ENCODE results near the gene TSFM.
"Not testable (repeated sequence)": the region's sequence is repeated elsewhere in the genome, so short reads cannot be mapped to it uniquely, and the experiment has no call there.

TSFM gene

GRCh38 chr12:57772429-57773322 lies 9.9 kb upstream of the TSFM start, which contains the start of gene EEF1AKMT3:
Gene EEF1AKMT3, plus strand, starts transcription at chr12:57772614. Its CDS starts 111 bp downstream, at chr12:57772725.
- Histone ChIP-seq H3K4ac (ENCODE audit: low read length) (no peak within 1 kb of the TSS), H3K9me3 (replicated peaks in 1 of 2; ENCODE audit: control insufficient read depth in 2 of 2, insufficient read depth in 1 of 2, low read depth in 1 of 2, low read length in 2 of 2) (no peaks in the 10 kb centered on the region), H3K9ac (ENCODE audit: low read depth, low read length, poor library complexity) (peak within 1 kb of the TSS; percentile 89), H3K18ac (ENCODE audit: low read length) (peak within 1 kb of the TSS; percentile 96), H3K23ac (ENCODE audit: low read depth, low read length, poor library complexity) (peak within 1 kb of the TSS; percentile 89), H3K27me3 (ENCODE audit: control insufficient read depth in 3 of 3, insufficient read depth in 3 of 3, low read depth in 1 of 3, low read length in 3 of 3) (peaks cover 0 to 2% (median 0%) of the 10 kb centered on the region in 3 experiments), H4K91ac (ENCODE audit: low read depth, low read length, poor library complexity) (peak within 1 kb of the TSS; percentile 56), H2BK120ac (ENCODE audit: low read depth, low read length) (peak within 1 kb of the TSS; percentile 55), H2AK5ac (ENCODE audit: low read depth, low read length) (no peak within 1 kb of the TSS), H3K27ac (replicated peaks; ENCODE audit: low read length) (peak within 1 kb of the TSS; percentile 78), H3K36me3 (replicated peaks in 1 of 2; ENCODE audit: control insufficient read depth in 2 of 2, insufficient read depth in 2 of 2, low read length in 2 of 2) (peaks cover 10 to 47% of the 10 kb centered on the region in 2 donors), H2AFZ (ENCODE audit: low read length) (peak within 1 kb of the TSS; percentile 98), H3K14ac (ENCODE audit: low read length) (peak within 1 kb of the TSS; percentile 47), H3K4me1 (ENCODE audit: control insufficient read depth in 2 of 2, insufficient read depth in 1 of 2, low read depth in 1 of 2, low read length in 2 of 2) (peaks cover 4 to 9% of the 10 kb centered on the region in 2 donors), H3K4me3 (ENCODE audit: low read length in 2 of 2) (peak within 1 kb of the TSS; percentile 89 to 97), H3K4me2 (ENCODE audit: insufficient read depth, low read length, poor library complexity, severe bottlenecking) (peak within 1 kb of the TSS; percentile 97), H4K8ac (ENCODE audit: low read depth, low read length) (peak within 1 kb of the TSS; percentile 88), H2BK12ac (ENCODE audit: low read length) (no peak within 1 kb of the TSS), H2BK15ac (ENCODE audit: low read length) (peak within 1 kb of the TSS; percentile 82), H3K79me1 (ENCODE audit: low read depth, low read length) (no peaks in the 10 kb centered on the region), H2BK5ac (ENCODE audit: low read length) (no peak within 1 kb of the TSS)
- no CpG with 5 or more reads among the region's 67 CpGs for WGBS, 2 donors (ENCODE audit: extremely low coverage in 2 of 2, insufficient read length in 2 of 2, insufficient replicate concordance in 1 of 2)
- no peak for DNase-seq (ENCODE audit: low spot score)

GRCh38 chr12:57774634-57775033 lies 8.0 kb upstream of the TSFM start:
- not testable (repeated sequence) for H3K18ac ChIP-seq (ENCODE audit: low read length); H4K91ac ChIP-seq (ENCODE audit: low read depth, low read length, poor library complexity); H2BK15ac ChIP-seq (ENCODE audit: low read length); H3K27ac ChIP-seq (replicated peaks; ENCODE audit: low read length); H3K9ac ChIP-seq (ENCODE audit: low read depth, low read length, poor library complexity); H2BK12ac ChIP-seq (ENCODE audit: low read length); H3K4ac ChIP-seq (ENCODE audit: low read length); H2BK120ac ChIP-seq (ENCODE audit: low read depth, low read length); H3K79me1 ChIP-seq (ENCODE audit: low read depth, low read length); DNase-seq (ENCODE audit: low spot score); H3K14ac ChIP-seq (ENCODE audit: low read length); H3K9me3 ChIP-seq (replicated peaks in 1 of 2; ENCODE audit: control insufficient read depth in 2 of 2, insufficient read depth in 1 of 2, low read depth in 1 of 2, low read length in 2 of 2); H2AFZ ChIP-seq (ENCODE audit: low read length); H2AK5ac ChIP-seq (ENCODE audit: low read depth, low read length); H3K23ac ChIP-seq (ENCODE audit: low read depth, low read length, poor library complexity); H3K4me2 ChIP-seq (ENCODE audit: insufficient read depth, low read length, poor library complexity, severe bottlenecking); H4K8ac ChIP-seq (ENCODE audit: low read depth, low read length); H2BK5ac ChIP-seq (ENCODE audit: low read length); H3K27me3 ChIP-seq (ENCODE audit: control insufficient read depth in 3 of 3, insufficient read depth in 3 of 3, low read depth in 1 of 3, low read length in 3 of 3); H3K4me1 ChIP-seq (ENCODE audit: control insufficient read depth in 2 of 2, insufficient read depth in 1 of 2, low read depth in 1 of 2, low read length in 2 of 2); H3K4me3 ChIP-seq (ENCODE audit: low read length in 2 of 2)
- peaks cover 2 to 30% of the 10 kb centered on the region in 2 donors for H3K36me3 ChIP-seq (replicated peaks in 1 of 2; ENCODE audit: control insufficient read depth in 2 of 2, insufficient read depth in 2 of 2, low read length in 2 of 2)
- WGBS, 2 donors (ENCODE audit: extremely low coverage in 2 of 2, insufficient read length in 2 of 2, insufficient replicate concordance in 1 of 2), result no CpG with 5 or more reads among the region's 11 CpGs

GRCh38 chr12:57775044-57775443 lies 7.5 kb upstream of the TSFM start:
- H3K9me3 ChIP-seq (replicated peaks in 1 of 2; ENCODE audit: control insufficient read depth in 2 of 2, insufficient read depth in 1 of 2, low read depth in 1 of 2, low read length in 2 of 2), result no peaks in the 10 kb centered on the region
- H3K4me2 ChIP-seq (ENCODE audit: insufficient read depth, low read length, poor library complexity, severe bottlenecking), result no peak overlapping the region
- H2BK12ac ChIP-seq (ENCODE audit: low read length), result no peak overlapping the region
- no CpG with 5 or more reads among the region's 3 CpGs for WGBS, 2 donors (ENCODE audit: extremely low coverage in 2 of 2, insufficient read length in 2 of 2, insufficient replicate concordance in 1 of 2)
- no peaks in the 10 kb centered on the region for H3K27me3 ChIP-seq (ENCODE audit: control insufficient read depth in 3 of 3, insufficient read depth in 3 of 3, low read depth in 1 of 3, low read length in 3 of 3)
- no peak overlapping the region for H3K18ac ChIP-seq (ENCODE audit: low read length)
- H2AFZ ChIP-seq (ENCODE audit: low read length), result no peak overlapping the region
- H3K36me3 ChIP-seq (replicated peaks in 1 of 2; ENCODE audit: control insufficient read depth in 2 of 2, insufficient read depth in 2 of 2, low read length in 2 of 2), result peaks cover 0 to 29% of the 10 kb centered on the region in 2 donors
- H2BK5ac ChIP-seq (ENCODE audit: low read length), result no peak overlapping the region
- H3K27ac ChIP-seq (replicated peaks; ENCODE audit: low read length), result no peak overlapping the region
- H3K23ac ChIP-seq (ENCODE audit: low read depth, low read length, poor library complexity), result no peak overlapping the region
- H4K91ac ChIP-seq (ENCODE audit: low read depth, low read length, poor library complexity), result no peak overlapping the region
- H3K4ac ChIP-seq (ENCODE audit: low read length), result no peak overlapping the region
- no peak overlapping the region for H2BK15ac ChIP-seq (ENCODE audit: low read length)
- H3K14ac ChIP-seq (ENCODE audit: low read length), result no peak overlapping the region
- H3K4me3 ChIP-seq (ENCODE audit: low read length in 2 of 2), result no peak overlapping the region
- no peak for DNase-seq (ENCODE audit: low spot score)
- H4K8ac ChIP-seq (ENCODE audit: low read depth, low read length), result no peak overlapping the region
- no peak overlapping the region for H2AK5ac ChIP-seq (ENCODE audit: low read depth, low read length)
- H2BK120ac ChIP-seq (ENCODE audit: low read depth, low read length), result no peak overlapping the region
- H3K4me1 ChIP-seq (ENCODE audit: control insufficient read depth in 2 of 2, insufficient read depth in 1 of 2, low read depth in 1 of 2, low read length in 2 of 2), result peaks cover 4 to 9% of the 10 kb centered on the region in 2 donors
- no peaks in the 10 kb centered on the region for H3K79me1 ChIP-seq (ENCODE audit: low read depth, low read length)
- no peak overlapping the region for H3K9ac ChIP-seq (ENCODE audit: low read depth, low read length, poor library complexity)

GRCh38 chr12:57775563-57776246 lies 6.9 kb upstream of the TSFM start:
- Histone ChIP-seq H3K27ac (replicated peaks; ENCODE audit: low read length) (no peak overlapping the region), H3K4me1 (ENCODE audit: control insufficient read depth in 2 of 2, insufficient read depth in 1 of 2, low read depth in 1 of 2, low read length in 2 of 2) (peaks cover 4 to 9% of the 10 kb centered on the region in 2 donors), H3K79me1 (ENCODE audit: low read depth, low read length) (no peaks in the 10 kb centered on the region), H3K4ac (ENCODE audit: low read length) (no peak overlapping the region), H3K14ac (ENCODE audit: low read length) (no peak overlapping the region), H2BK15ac (ENCODE audit: low read length) (no peak overlapping the region), H3K9me3 (replicated peaks in 1 of 2; ENCODE audit: control insufficient read depth in 2 of 2, insufficient read depth in 1 of 2, low read depth in 1 of 2, low read length in 2 of 2) (no peaks in the 10 kb centered on the region), H2BK5ac (ENCODE audit: low read length) (no peak overlapping the region), H2AFZ (ENCODE audit: low read length) (no peak overlapping the region), H3K23ac (ENCODE audit: low read depth, low read length, poor library complexity) (no peak overlapping the region), H3K9ac (ENCODE audit: low read depth, low read length, poor library complexity) (no peak overlapping the region), H3K27me3 (ENCODE audit: control insufficient read depth in 3 of 3, insufficient read depth in 3 of 3, low read depth in 1 of 3, low read length in 3 of 3) (no peaks in the 10 kb centered on the region), H3K4me3 (ENCODE audit: low read length in 2 of 2) (no peak overlapping the region), H2BK120ac (ENCODE audit: low read depth, low read length) (no peak overlapping the region), H4K91ac (ENCODE audit: low read depth, low read length, poor library complexity) (no peak overlapping the region), H2BK12ac (ENCODE audit: low read length) (no peak overlapping the region), H3K36me3 (replicated peaks in 1 of 2; ENCODE audit: control insufficient read depth in 2 of 2, insufficient read depth in 2 of 2, low read length in 2 of 2) (peaks cover 0 to 25% of the 10 kb centered on the region in 2 donors), H4K8ac (ENCODE audit: low read depth, low read length) (no peak overlapping the region), H2AK5ac (ENCODE audit: low read depth, low read length) (no peak overlapping the region), H3K4me2 (ENCODE audit: insufficient read depth, low read length, poor library complexity, severe bottlenecking) (no peak overlapping the region), H3K18ac (ENCODE audit: low read length) (no peak overlapping the region)
- no CpG with 5 or more reads among the region's 4 CpGs for WGBS, 2 donors (ENCODE audit: extremely low coverage in 2 of 2, insufficient read length in 2 of 2, insufficient replicate concordance in 1 of 2)
- DNase-seq (ENCODE audit: low spot score), result no peak

All from neuronal stem cell (in vitro differentiated cells).